ENCODE measurements around the gene NLRP12.
"Not testable (repeated sequence)": the region's sequence is repeated elsewhere in the genome, so short reads cannot be mapped to it uniquely, and the experiment has no call there.

The NLRP12 gene

DNA sequence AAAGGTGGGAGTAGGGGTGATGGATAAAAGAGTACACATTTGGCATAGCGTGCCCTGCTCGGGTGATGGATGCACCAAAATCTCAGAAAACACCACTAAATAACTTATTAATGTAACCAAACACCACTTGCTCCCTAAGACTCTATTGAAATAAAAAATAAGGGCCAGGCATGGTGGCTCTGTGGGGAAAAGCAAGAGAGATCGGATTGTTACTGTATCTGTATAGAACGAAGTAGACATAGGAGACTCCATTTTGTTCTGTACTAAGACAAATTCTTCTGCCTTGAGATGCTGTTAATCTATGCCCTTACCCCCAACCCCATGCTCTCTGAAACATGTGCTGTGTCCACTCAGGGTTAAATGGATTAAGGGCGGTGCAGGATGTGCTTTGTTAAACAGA is 14.3 kb upstream of the NLRP12 start:
- DNase-seq (ENCODE audit: low read depth), result not testable (repeated sequence)

DNA sequence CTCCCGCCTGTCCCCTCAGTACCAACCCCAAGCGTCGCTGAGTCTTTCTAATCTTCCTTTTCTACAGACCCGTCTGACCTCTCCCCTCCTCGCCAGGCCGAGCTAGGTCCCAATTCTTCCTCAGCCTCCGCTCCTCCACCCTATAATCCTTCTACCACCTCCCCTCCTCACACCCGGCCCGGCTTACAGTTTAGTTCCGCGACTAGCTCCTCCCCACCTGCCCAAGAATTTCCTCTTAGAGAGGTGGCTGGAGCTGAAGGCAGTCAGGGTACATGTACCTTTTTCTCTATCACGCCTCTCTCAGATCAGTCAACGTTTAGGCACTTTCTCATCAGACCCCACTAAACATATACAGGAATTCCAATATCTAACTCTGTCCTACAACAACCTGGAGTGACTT is 8.7 kb upstream of the NLRP12 start:
- DNase-seq (ENCODE audit: low read depth), result not testable (repeated sequence)

DNA sequence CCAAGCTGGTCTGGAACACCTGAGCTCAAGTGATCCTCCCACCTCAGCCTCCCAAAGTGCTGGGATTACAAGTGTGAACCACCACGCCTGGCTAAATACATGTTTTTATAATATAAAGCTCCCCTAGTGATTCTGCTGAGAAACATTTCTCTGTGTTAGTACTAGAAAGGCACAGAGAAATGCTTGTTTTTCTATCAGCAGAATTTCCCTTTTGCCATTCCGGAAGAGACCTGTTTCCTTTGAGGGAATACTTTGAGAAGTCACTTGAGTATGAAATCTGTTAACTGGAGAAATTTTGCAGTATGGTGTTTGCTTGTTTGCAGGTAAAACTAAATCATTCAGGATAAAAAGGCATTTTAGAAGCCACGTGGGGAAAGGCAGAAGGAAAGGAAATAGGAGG is 4.4 kb upstream of the NLRP12 start:
- DNase-seq (ENCODE audit: low read depth), result no peak

DNA sequence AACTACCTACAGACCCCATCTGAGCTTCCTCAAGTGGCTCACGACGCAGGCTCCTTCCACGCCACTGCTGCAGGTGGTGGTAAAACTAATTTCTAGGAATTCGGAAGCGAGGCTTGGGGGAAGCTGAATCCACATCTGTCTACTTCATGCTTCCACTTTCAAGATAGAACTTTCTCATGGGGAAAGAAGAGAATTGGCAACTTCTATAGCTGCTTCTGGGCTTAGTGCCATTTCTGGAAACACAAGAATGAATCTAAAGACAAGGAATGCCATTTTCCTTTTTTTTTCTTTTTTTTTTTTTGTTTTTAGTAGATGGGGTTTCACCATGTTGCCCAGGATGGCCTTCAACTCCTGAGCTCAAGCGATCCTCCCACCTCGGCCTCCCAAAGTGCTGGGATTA is 2.8 kb upstream of the NLRP12 start:
- no peak for DNase-seq (ENCODE audit: low read depth)

DNA sequence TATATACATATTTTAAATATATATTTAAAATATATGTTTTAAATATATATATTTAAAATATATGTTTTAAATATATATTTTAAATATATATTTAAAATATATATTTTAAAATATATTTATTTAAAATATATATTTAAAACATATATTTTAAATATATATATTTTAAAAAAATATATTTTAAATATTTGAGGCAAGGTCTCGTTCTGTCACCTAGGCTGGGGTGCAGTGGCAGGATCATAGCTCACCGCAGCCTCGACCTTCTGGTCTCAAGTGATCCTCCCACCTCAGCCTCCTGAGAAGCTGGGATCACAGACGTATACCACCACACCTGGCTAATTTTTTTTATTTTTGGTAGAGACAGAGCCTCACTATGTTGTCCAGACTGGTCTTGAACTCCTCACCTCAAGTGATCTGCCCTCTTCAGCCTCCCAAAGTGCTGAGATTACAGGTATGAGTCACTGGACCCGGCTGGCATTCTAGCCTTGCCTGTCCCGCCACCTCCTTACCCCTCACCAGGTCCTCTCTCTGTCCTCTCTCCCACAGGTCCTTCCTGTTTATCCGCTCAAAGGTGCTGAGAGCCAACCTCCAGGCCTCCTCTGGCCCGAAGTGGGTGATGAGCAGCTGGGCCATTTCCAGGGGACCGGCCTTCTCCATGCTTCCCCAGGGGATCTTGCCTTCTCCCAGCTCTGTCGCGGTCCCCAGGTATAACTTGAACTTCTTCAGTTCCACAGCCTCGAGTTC is 564 bp downstream of the NLRP12 start:
- DNase-seq (ENCODE audit: low read depth), result no peak

DNA sequence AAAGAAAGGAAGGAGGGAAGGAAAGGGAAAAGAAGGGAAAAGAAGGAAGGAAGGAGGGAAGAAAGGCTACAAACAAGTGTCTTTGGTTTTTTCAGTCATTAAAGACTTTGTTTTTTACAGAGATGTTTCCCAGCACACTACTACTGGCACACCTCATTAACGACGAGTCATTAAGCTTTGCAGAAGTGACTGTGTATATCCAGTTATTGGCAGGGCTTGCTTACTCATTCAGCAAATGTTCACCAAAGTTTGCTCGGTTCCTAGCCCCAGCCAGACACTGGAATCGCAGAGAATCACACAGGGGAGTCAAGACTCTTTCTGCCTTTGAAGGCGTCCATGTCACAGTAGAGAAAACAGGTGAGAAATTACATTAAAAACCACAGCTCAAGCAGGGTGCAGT is 4.3 kb downstream of the NLRP12 start:
- DNase-seq (ENCODE audit: low read depth), result no peak

DNA sequence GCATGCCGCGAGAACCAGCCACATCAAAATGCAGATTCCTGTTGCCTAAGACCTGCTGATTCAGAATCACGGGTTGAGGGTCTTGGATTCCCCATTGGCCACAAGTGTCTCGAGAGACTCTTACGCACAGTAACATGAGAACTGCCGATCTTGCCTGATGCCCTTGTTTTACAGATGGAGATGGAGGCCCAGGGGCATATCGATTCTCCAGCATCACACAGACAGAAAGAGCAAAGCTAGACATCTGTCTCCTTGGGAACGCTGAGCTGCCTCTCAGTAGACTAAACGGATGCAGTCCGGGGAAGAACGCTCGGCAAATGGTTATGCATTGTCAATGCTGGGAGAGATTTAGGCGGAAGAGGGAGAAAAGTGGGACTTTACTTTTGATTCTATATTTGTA is 5.4 kb downstream of the NLRP12 start:
- no peak for DNase-seq (ENCODE audit: low read depth)

DNA sequence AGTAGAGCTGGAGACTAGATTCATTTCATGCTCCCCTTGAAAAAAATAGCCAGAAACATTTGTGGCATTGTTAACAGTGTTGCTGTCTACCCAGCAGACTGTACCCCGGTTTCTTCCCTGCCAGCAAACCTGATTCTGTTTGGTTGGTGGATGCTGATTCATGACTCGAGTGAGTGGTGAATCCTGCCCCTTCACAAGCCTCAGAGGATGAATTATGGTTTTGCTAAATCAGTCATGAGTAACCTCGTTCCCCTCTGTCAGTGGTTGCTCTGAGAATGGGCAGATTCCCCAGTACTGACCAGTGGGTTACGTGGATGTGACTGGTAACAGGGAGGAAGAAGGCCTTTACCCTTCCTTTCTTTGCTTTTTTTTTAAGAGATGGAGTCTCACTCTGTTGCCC is 10.1 kb downstream of the NLRP12 start:
- DNase-seq (ENCODE audit: low read depth), result no peak

DNA sequence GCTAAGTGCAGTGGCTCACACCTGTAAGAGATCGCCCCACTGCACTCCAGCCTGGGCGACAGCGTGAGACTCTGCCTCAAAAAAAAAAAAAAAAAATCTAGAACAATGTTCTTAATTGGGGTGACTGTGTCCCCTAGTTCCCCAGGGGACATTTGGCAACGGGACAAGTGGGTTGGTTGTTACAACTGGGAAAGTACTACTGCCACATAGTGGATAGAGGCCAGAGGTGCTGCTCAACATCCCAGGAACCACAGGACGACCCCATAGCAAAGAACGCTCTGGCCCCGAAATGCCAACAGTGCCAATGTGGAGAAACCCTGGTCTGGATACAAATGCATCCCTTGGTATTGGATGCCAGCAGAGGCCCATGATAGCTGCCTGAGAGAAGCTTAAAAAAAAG is 11.8 kb downstream of the NLRP12 start:
- no peak for DNase-seq (ENCODE audit: low read depth)

DNA sequence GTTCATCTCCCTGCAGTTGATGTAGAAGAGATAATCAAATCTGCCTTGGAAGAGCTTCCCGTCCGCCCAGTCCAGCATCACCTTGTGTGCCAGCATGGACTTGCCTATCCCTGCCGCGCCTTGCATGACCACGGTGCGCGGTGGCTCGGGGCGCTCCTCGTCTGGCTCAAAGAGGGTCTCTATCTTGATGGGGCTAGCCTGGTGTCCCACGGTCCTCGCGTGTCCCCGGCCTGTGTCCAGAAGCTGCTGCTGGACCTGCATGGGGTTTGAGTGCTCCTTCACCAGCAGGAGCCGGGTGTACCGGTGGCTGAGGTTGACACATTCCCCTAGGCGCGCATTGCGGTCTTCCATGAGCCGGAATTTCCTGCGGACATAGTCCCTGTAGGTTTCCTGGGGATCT is 13.2 kb downstream of the NLRP12 start:
- DNase-seq (ENCODE audit: low read depth), result no peak

DNA sequence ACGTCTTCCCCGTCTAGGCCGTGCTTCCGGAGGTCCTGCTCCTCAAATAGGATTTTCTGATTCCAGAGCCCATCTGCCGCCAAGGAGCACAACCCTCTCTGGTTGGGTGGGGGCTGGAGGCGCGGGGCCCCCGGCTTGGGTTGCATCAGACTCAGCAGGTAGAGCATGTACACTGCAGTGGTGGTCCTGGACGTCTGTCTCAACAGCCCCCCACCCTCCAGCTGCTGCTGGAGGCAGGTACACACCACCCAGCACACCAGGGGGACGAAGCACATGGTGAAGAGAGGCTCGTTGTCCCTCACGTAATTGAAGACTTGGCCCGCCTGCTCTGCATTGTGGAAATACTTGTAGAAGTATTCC is 13.9 kb downstream of the NLRP12 start:
- no peak for DNase-seq (ENCODE audit: low read depth)

DNA sequence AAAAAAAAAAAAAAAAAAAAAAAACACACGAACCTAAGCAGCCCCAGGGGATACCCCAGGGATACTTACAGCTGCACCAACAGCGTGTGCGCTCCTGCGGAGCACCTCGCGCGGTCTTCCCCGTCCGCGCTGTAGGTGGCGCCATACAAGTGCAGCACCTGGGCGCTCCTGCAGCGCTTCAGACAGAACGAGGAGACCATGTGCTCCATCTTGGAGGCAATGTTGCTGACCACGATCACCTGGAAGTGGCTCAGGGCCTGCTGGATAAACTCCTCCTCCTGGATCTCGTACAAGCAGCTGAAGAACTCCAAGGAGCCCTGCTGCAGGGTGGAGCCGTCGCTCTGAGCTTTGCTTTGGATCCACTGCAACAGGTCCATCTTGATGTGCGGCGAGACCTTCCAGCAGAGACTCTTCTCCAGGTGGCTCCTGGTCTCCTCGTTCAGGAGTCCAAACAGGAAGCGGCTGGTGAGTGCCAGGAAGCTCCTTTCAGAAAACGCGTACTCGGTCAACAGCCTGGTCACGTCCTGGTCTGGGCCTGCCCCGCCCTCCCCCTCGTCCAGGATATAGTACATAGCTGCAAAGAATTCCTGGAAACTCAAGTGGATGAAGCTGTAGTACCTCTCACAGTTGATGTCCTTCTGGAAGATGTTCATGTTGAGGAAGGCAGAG is 14.5 kb downstream of the NLRP12 start:
- DNase-seq (ENCODE audit: low read depth), result no peak

DNA sequence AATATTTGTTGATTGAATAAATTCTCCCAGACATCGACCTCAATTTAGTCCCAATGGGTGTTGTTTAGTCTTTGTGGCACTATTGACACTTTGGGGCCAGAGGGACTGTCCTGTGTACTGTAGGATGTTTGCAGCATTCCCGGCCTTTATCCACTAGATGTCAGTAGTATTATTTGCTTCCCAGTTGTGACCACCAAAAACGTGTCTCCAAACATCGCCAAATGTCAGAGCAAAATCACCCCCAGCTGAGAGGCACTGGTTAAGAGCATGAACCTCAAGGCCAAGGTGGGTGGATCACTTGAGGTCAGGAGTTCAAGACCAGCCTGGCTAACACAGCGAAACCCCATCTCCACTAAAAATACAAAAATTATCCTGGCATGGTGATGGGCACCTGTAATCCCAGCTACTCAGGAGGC is 15.4 kb downstream of the NLRP12 start:
- DNase-seq (ENCODE audit: low read depth), result peak; percentile 34

DNA sequence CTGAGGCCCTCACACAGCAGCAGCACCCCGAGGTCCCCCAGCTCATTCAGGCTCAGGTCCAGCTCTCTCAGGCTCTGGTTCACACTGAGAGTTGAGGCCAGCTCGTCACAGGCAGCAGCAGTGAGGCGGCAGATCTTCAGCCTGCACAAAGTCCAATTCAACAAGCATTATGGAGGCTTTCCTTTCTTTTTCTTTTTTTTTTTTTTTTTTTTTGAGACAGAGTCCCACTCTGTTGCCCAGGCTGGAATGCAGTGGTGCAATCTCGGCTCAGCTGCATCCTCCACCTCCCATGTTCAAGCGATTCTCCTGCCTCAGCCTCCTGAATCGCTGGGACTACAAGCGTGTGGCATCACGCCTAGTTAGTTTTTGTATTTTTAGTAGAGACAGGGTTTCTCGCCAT is 22.9 kb downstream of the NLRP12 start:
- no peak for DNase-seq (ENCODE audit: low read depth)

DNA sequence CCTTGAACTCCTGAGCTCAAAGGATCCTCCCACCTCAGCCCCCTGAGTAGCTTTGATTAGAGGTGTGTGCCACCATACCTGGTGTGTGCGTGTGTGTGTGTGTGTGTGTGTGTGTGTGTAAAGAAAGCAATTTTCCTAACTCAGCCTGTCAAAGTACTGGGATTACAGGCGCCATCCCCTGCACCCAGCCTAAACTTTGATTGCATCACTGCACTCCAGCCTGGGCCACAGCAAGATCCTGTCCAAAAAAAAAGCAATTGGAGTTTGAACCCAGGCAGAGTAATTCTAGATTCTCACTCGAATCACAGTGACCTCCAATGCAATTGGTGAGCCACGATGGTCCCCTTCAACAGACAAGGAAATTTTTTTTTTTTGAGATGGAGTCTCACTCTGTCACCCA is 29.1 kb downstream of the NLRP12 start:
- DNase-seq (ENCODE audit: low read depth), result no peak

DNA sequence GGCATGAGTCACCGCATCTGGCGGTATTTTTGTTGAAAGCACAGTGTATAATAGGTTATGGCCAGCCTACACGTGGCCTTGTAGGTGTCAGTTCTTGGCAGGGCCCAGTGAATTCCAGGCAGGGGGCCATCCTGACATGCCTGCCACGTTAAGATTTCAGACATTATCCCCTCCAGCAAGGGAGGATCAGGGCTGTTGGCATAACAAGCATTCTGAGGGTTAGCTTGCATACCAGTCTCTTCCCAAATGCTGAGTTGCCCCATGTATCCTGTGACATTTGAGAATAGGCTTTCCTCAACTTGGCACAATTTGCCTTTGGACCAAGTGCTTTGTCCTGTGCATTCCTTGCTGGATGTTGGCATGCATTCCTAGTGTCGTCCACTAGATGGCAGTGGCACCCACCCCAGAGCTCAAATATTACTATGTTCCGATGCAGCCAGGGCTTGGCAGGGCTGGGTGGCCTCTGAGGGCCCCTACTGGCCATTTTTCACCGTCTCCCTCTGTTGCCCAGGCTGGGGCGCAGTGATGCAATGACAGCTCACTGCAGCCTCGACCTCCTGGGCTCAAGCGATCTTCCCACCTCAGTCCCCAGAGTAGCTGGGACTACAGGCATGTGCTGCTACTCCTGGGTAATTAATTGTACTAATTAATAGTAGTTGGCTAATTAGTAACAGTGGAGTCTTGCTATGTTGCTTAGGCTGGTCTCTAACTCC is 31.2 kb downstream of the NLRP12 start:
- peak; percentile 84 for DNase-seq (ENCODE audit: low read depth)

DNA sequence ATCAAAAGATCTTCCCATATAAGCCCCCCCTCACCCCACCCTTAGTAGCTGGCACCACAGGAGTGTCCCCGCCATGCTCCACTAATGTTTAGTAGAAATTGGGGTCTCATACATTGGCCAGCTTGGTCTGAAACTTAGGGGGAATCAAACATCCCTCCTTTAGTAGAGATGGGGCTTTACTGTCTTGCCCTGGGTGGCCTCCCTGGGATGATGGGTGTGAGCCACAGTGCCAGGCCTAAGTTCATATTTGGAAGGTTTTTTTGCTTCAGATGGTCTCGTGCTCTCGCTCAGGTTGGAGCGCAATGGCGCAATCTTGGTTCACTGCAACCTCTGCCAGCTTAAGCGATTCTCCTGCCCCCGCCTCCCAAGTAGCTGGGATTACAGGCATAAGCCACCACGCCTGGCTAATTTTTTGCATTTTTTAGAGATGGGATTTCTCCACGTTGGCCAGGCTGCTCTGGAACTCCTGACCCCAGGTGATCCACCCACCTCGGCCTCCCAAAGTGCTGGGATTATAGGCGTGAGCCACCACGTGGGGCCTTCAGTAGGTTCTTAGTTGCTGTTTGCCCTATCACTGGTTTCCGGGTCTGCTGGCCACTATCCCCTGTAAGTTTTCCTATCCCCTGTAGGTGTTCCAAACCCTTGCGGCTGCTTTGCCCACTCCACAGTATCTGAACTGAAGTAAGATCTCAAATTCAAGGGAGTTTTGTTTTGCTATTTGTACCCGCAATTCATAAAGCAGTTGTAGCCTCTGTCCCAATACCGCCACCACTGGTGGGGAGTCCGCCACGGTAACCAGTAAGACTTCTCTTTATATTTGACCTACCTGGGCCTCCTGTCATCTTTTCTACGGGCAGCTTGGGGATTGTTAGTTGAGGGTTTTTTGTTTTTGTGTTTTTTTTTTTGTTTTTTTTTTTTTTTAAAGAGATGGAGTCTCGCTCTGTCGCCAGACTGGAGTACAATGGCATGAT is 34.1 kb downstream of the NLRP12 start:
- DNase-seq (ENCODE audit: low read depth), result no peak

DNA sequence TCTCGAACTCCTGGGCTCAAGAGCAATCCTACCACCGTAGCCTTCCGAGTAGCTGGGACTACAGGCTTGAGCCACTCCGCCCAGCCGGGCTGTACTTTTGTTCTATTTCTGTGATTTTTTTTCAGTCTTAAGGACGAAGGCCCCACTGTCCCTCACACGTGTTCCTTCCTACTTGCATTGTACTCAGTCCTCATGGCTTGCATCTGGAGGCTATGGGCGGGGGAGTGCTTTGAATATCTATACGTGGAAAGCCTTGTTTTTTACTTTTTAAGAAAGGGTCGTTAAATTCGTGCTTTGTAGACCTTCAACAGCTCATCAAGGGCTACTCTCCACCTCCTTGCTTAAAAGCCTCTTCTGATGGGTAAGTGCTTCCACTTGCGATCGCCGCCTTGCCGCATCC is 36.8 kb downstream of the NLRP12 start:
- DNase-seq (ENCODE audit: low read depth), result no peak

DNA sequence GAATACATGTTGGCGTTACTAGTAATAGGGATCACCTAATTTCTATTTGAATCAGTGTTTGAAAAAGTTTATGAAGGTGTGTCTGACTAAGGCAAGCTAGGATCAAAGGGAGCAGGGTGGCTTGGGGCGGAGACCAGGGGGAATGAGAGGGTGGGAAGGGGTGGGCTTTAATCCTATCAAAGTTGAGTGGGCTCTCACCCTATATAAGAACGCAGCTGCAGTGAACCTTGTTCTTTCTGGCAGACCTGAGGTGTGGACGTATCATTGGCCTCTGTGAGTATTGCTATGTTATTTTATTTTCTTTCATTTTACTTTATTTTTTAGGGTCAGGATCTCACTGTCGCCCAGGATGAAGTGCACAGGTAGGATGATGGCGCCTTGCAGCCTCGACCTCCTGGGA is 37.4 kb downstream of the NLRP12 start:
- no peak for DNase-seq (ENCODE audit: low read depth)

DNA sequence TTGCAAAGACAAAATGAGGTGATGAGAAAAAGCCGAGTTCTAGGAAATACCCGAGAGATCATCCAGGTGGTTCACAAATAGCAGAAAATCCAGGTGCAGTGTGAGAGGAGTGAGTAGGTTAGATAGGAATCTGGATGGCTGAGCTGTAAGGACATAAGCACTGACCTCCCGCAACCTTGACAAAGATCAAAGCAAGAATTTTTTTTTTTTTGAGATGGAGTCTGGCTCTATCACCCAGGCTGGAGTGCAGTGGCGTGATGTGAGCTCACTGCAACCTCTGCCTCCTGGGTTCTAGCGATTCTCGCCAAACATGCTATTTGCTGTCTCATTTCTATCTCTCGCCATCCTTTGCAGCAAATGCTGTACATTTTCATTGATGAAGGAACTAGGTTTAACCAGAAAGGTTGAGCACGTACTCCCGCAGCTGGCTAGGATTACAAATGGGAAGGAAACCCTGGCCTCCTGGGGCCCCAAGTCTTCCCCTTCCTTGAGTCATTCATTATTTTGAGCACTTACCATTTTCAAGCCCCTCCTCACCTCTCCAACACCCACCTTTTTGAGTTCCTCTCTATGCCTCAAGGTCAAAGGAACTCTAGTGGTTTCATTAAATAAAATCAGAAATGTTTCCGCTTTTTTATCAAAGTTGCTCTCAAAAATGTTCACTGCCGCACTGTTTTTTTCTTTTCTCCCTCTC is 38.8 kb downstream of the NLRP12 start:
- DNase-seq (ENCODE audit: low read depth), result no peak

DNA sequence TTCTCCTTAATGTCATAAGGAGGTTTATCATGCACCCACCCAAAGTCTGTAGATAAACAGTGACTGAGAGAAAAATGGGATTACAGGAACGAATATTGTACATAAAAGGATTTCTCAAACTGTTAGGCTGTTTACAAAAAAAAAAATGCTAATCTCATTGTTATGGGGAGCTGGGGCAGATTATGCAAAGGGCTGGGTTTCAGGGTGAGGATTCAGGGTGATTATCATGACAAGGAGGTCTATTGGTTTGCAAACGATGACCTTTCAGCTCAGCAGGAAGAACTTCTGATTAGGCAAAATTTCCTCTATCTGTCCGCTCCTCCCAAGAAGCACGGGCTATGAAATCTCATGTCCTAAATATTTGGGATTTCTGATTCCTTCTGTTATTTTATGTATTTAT is 41.4 kb downstream of the NLRP12 start:
- no peak for DNase-seq (ENCODE audit: low read depth)

DNA sequence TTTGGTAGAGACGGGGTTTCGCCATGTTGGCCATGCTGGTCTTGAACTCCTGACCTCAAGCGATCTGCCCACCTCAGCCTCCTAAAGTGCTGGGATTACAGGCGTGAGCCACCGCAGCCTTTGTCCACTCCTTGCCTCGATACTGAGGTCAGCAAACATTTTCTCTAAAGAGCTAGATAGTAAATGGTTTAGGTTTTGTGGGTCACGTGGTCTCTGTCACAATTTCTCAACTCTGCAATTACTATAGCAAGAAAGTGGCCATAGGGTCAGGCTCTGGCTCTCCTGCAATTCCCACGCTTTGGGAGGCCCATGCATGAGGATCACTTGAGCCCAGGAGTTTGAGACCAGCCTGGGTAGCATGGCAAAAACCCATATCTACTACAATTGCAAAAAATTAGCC is 42.8 kb downstream of the NLRP12 start:
- DNase-seq (ENCODE audit: low read depth), result not testable (repeated sequence)
